Right lobe of liver (tissue), 4 donors: ENCODE results near the gene SLC6A19.

Source experiments
- CTCF ChIP-seq, 4 donors: fragments of 200-600 bp in 3 of 4; fragments of 450-650 bp in 1 of 4; IDR thresholded peaks; one replicate each; pipeline versions ENCODE4 v1.5.1 to v1.8.0; 2016 to 2022; ENCODE audit warnings: antibody characterized with exemption in 4 of 4, mild to moderate bottlenecking in 2 of 4
- POLR2A ChIP-seq: fragments of 450-650 bp; IDR thresholded peaks from one replicate; pipeline ENCODE4 v1.6.1; 2017; ENCODE audit warnings: antibody characterized with exemption, mild to moderate bottlenecking
- donor health status: DM: no; HTN: no; CAD: no.
- donor health status: DM: no; HTN: no; CAD: no.
- donor health status: DM: no; HTN: yes; CAD: no.

GRCh38 chr5:1159341-1159675 is 42.1 kb upstream of the SLC6A19 start:
- TF ChIP-seq CTCF (IDR thresholded peaks at IDR 0.05) (no peak), POLR2A (no peak)
